D721Med (cell line): ENCODE data around the gene VKORC1.

Experiments used
- DNase-seq: peaks from one replicate; pipeline ENCODE4 v3.0.0; 2011; ENCODE audit warnings: low spot score; ENCODE audit not compliant: insufficient read length
- FAIRE-seq: peaks from 2 replicates; lab custom pipeline; 2011; peaks lifted over from hg19 to GRCh38; lab: Jason Lieb, UNC
- CTCF ChIP-seq: IDR thresholded peaks from 2 replicates; pipeline ENCODE4 v1.5.1; 2012; ENCODE audit warnings: mild to moderate bottlenecking, control low read depth; ENCODE audit not compliant: insufficient read depth; ENCODE audit errors: missing control alignments

VKORC1 gene

DNA sequence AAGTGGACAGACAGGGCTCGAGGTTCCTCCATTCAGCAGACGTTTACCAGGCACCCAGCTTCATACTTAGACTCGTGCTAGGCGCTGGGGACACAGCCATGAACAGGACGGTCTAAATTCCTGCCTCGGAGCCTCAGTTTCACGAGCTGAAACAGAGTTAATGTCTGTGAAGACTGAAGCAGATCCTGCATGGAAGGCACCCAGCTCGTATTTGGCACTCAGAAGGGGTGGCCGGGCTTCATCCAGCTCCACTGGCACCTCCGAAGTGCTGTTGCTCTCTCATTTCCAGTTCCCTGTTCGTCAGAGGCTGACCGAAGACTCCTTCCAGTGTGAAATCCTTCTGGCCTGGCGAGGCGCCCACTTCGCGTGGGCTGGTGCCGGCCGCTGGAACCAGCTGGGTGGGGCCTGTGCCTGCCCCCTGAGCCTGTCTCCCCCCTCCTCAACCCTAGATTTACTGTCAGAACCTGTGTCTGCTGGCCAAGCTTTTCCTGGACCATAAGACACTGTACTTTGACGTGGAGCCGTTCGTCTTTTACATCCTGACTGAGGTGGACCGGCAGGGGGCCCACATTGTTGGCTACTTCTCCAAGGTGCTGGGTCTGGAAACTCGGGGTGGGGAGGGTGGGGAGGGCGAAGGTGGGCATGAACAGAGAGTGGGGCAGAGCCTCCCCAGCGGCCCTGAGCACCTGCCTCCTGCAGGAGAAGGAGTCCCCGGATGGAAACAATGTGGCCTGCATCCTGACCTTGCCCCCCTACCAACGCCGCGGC, 35.2 kb upstream of the VKORC1 start:
- no peak for DNase-seq
- no peak for FAIRE-seq
- no peak for TF ChIP-seq CTCF

- no peak for TF ChIP-seq CTCF
- FAIRE-seq, result no peak
- DNase-seq, result no peak
These were observed 34.3 kb upstream of the VKORC1 start for GRCh38 chr16:31128711-31129567.

- DNase-seq, result no peak
- no peak for FAIRE-seq
These were observed 32.6 kb upstream of the VKORC1 start for GRCh38 chr16:31127182-31127581.

GRCh38 chr16:31125844-31126243, 31.2 kb upstream of the VKORC1 start:
- FAIRE-seq (no peak), DNase-seq (no peak)
- no peak for TF ChIP-seq CTCF

More at GRCh38 chr16:31127182-31127581, 32.6 kb upstream of the VKORC1 start:
- TF ChIP-seq CTCF, result no peak

GRCh38 chr16:31120129-31120528, 25.5 kb upstream of the VKORC1 start:
- DNase-seq (no peak), FAIRE-seq (no peak)
- no peak for TF ChIP-seq CTCF

DNA sequence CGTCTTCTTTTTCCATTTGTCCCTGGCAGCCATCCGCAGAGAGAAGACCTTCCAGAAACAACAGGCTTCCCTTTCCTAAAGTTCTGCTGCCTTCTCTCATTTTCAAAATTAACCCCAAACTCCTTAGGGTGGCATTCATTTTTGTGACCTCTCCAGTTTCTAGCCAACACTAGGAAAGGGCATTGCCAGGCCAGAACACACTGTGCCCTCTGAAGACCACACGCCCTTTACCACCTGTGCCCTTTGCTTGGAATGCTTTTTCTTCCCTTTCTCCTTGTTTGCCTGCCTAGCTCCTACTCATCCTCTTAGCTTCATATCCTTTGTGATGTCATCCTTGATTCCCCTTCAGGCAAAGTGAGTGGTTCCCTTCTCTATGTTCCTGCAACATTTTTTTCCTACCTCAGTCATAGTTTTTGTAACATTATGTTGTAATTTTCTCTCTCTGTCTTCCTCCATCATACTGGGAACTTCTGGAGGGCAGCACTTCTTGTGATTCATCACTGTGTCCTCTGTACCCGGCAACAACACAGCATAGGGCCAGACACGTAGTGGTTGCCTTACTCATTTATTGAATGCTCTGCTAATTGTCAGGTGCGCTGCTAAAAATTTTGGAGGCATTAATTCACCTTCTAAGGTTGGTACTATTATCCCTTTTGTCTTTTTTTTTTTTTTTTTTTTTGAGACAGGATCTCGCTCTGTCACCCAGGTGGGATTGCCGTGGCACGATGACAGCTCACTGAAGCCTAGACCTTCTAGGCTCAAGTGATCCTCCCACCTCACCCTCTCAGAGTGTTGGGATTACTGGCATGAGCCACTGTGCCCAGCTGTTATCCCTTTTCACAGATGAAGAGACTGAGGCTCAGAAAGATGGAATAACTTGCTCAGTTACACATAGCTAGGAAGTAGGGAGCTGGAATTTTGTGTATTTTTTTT, 23.9 kb upstream of the VKORC1 start:
- DNase-seq (no peak), FAIRE-seq (no peak)
- TF ChIP-seq CTCF, result no peak
